ENCODE results near the gene ABTB1.

- TF ChIP-seq ETV5 (CRISPR knock-in tag; IDR thresholded peaks at IDR 0.05; ENCODE audit: borderline replicate concordance) (no peak), MAFK (conservative IDR thresholded peaks at IDR 0.05 in 1 of 2, IDR thresholded peaks at IDR 0.05 in 1 of 2; ENCODE audit: low read length in 2 of 2) (no peak), ZFX (CRISPR knock-in tag; IDR thresholded peaks at IDR 0.05; ENCODE audit: low read depth) (no peak), SMARCC2 (IDR thresholded peaks at IDR 0.05) (no peak), ZNF577 (CRISPR knock-in tag; IDR thresholded peaks at IDR 0.05; ENCODE audit: borderline replicate concordance, low read depth) (no peak), USF2 (IDR thresholded peaks at IDR 0.05; ENCODE audit: low read depth, low read length) (no peak), USF2 (CRISPR knock-in tag; IDR thresholded peaks at IDR 0.05; ENCODE audit: borderline replicate concordance) (no peak), SIX4 (CRISPR knock-in tag; IDR thresholded peaks at IDR 0.05) (no peak), ZBTB38 (CRISPR knock-in tag; IDR thresholded peaks at IDR 0.05) (no peak), POLR2G (IDR thresholded peaks at IDR 0.05; ENCODE audit: low read depth, low read length) (no peak), RBM39 (IDR thresholded peaks at IDR 0.05; ENCODE audit: low read depth, low read length, poor library complexity, severe bottlenecking) (no peak), CTCF (CRISPR knock-in tag; IDR thresholded peaks at IDR 0.05) (no peak), ASH2L (IDR thresholded peaks at IDR 0.05; ENCODE audit: insufficient read length, low read depth, low read length) (no peak), ELF1 (CRISPR knock-in tag; IDR thresholded peaks at IDR 0.05) (no peak)
These were observed 11.2 kb upstream of the ABTB1 start for GRCh38 chr3:127661600-127661999.

Data from HepG2 (cell line).